H9 (cell line): ENCODE results near the gene IL15. TPM values are rescaled to one million over a fixed set of nuclear protein-coding genes. Genes with fewer than 3 reads are reported as not detected.

Experiments used
- DNase-seq: peaks from one replicate; pipeline ENCODE4 v3.0.0-alpha.2; 2017
- H2AFZ ChIP-seq: one replicate; pipeline ENCODE4 v1.6.1; 2013; ENCODE audit warnings: mild to moderate bottlenecking, low read length, control low read depth, moderate library complexity
- H2AK5ac ChIP-seq: 2 replicates; pipeline ENCODE4 v1.6.1; 2013; ENCODE audit warnings: low read length, control low read depth, mixed read lengths; ENCODE audit not compliant: insufficient read length
- H2BK120ac ChIP-seq: one replicate; pipeline ENCODE4 v1.6.1; 2013; ENCODE audit warnings: low read depth, mild to moderate bottlenecking, low read length, control low read depth, inconsistent platforms; ENCODE audit not compliant: poor library complexity, severe bottlenecking
- H2BK12ac ChIP-seq: 2 replicates; pipeline ENCODE4 v1.6.1; 2013; ENCODE audit warnings: low read length, control low read depth, mixed read lengths, low read depth; ENCODE audit not compliant: insufficient read length
- H2BK15ac ChIP-seq: 2 replicates; pipeline ENCODE4 v1.6.1; 2013; ENCODE audit warnings: low read depth, low read length, control low read depth
- H2BK20ac ChIP-seq: one replicate; pipeline ENCODE4 v1.6.1; 2013; ENCODE audit warnings: low read depth, mild to moderate bottlenecking, low read length, control low read depth, inconsistent platforms; ENCODE audit not compliant: poor library complexity, severe bottlenecking
- H2BK5ac ChIP-seq: 2 replicates; pipeline ENCODE4 v1.6.1; 2013; ENCODE audit warnings: low read length, control low read depth, mixed read lengths; ENCODE audit not compliant: insufficient read length
- H3K14ac ChIP-seq: 2 replicates; pipeline ENCODE4 v1.6.1; 2013; ENCODE audit warnings: low read length, control low read depth; ENCODE audit not compliant: insufficient read depth
- H3K18ac ChIP-seq: 2 replicates; pipeline ENCODE4 v1.6.1; 2013; ENCODE audit warnings: low read depth, mild to moderate bottlenecking, mixed read lengths, low read length, control low read depth; ENCODE audit not compliant: insufficient read length
- H3K23ac ChIP-seq: 2 replicates; pipeline ENCODE4 v1.6.1; 2013; ENCODE audit warnings: low read length, control low read depth, mixed read lengths, low read depth; ENCODE audit not compliant: insufficient read length
- H3K23me2 ChIP-seq: 2 replicates; pipeline ENCODE4 v1.6.1; 2013; ENCODE audit warnings: low read depth, mild to moderate bottlenecking, mixed read lengths, low read length, control low read depth; ENCODE audit not compliant: insufficient read length, poor library complexity, severe bottlenecking
- H3K27ac ChIP-seq: 2 replicates; pipeline ENCODE4 v1.5.1; 2013; ENCODE audit warnings: low read length, control low read depth, mixed read lengths, low read depth; ENCODE audit not compliant: insufficient read length
- H3K27me3 ChIP-seq: 2 replicates; pipeline ENCODE4 v1.6.1; 2013; ENCODE audit warnings: low read length, control low read depth, inconsistent platforms; ENCODE audit not compliant: insufficient read depth
- H3K4ac ChIP-seq: 2 replicates; pipeline ENCODE4 v1.6.1; 2013; ENCODE audit warnings: low read depth, mild to moderate bottlenecking, control low read depth, inconsistent platforms, low read length, moderate library complexity
- H3K4me1 ChIP-seq: 2 replicates; pipeline ENCODE4 v1.6.1; 2013; ENCODE audit warnings: low read length, control low read depth, inconsistent platforms; ENCODE audit not compliant: insufficient read depth
- H3K4me2 ChIP-seq: 2 replicates; pipeline ENCODE4 v1.6.1; 2013; ENCODE audit warnings: low read length, control low read depth, mixed read lengths; ENCODE audit not compliant: insufficient read length, insufficient read depth
- H3K56ac ChIP-seq: 2 replicates; pipeline ENCODE4 v1.6.1; 2013; ENCODE audit warnings: low read depth, mild to moderate bottlenecking, mixed read lengths, low read length, control low read depth; ENCODE audit not compliant: insufficient read length
- H3K79me1 ChIP-seq: 2 replicates; pipeline ENCODE4 v1.6.1; 2013; ENCODE audit warnings: low read depth, mild to moderate bottlenecking, moderate library complexity, low read length, control low read depth, inconsistent platforms; ENCODE audit not compliant: insufficient read depth, poor library complexity, severe bottlenecking
- H3K79me2 ChIP-seq: 2 replicates; pipeline ENCODE4 v1.6.1; 2013; ENCODE audit warnings: low read length, control low read depth, inconsistent platforms; ENCODE audit not compliant: insufficient read depth
- H3K9ac ChIP-seq: 2 replicates; pipeline ENCODE4 v1.6.1; 2013; ENCODE audit warnings: low read length, control low read depth, mixed read lengths; ENCODE audit not compliant: insufficient read length; ENCODE audit errors: extremely low read depth
- H3K9me3 ChIP-seq: one replicate; pipeline ENCODE4 v1.6.1; 2013; ENCODE audit warnings: low read depth, low read length, inconsistent platforms; ENCODE audit not compliant: control insufficient read depth
- H3T11ph ChIP-seq: one replicate; pipeline ENCODE4 v1.6.1; 2013; ENCODE audit warnings: mild to moderate bottlenecking, low read length, control low read depth, inconsistent platforms
- H4K20me1 ChIP-seq: one replicate; pipeline ENCODE4 v1.6.1; 2013; ENCODE audit not compliant: control insufficient read depth, insufficient read length, insufficient read depth
- H4K5ac ChIP-seq: 2 replicates; pipeline ENCODE4 v1.6.1; 2013; ENCODE audit warnings: low read depth, mild to moderate bottlenecking, mixed read lengths, low read length, control low read depth; ENCODE audit not compliant: insufficient read length
- H4K8ac ChIP-seq: replicated peaks from 2 replicates; pipeline ENCODE4 v1.6.1; 2013; ENCODE audit warnings: low read length, control low read depth, mixed read lengths, low read depth; ENCODE audit not compliant: insufficient read length
- H4K91ac ChIP-seq: 2 replicates; pipeline ENCODE4 v1.6.1; 2013; ENCODE audit warnings: low read depth, mild to moderate bottlenecking, moderate library complexity, mixed read lengths, low read length, control low read depth; ENCODE audit not compliant: insufficient read length
- H3K27ac Mint-ChIP-seq, 3 experiments: 2 replicates in 2 of 3; 3 replicates in 1 of 3; pipeline ENCODE4 v1.8.0; 2020 to 2021; ENCODE audit warnings: mixed read lengths in 3 of 3, mild to moderate bottlenecking in 1 of 3, moderate library complexity in 1 of 3
- H3K27me3 Mint-ChIP-seq: 2 replicates; pipeline ENCODE4 v1.8.0; 2021; ENCODE audit warnings: low read depth, mild to moderate bottlenecking, moderate library complexity, mixed read lengths
- H3K36me3 Mint-ChIP-seq, 3 experiments: 2 replicates in 2 of 3; 3 replicates in 1 of 3; pipeline ENCODE4 v1.8.0; 2020 to 2021; ENCODE audit warnings: low read depth in 3 of 3, mixed read lengths in 3 of 3; ENCODE audit not compliant: insufficient read depth in 1 of 3
- H3K4me1 Mint-ChIP-seq, 2 experiments: 2 replicates each; pipeline ENCODE4 v1.8.0; 2020; ENCODE audit warnings: mixed read lengths in 2 of 2
- H3K4me3 Mint-ChIP-seq, 2 experiments: 2 replicates in 1 of 2; 3 replicates in 1 of 2; pipeline ENCODE4 v1.8.0; 2020 to 2021; ENCODE audit warnings: mild to moderate bottlenecking in 2 of 2, mixed read lengths in 2 of 2, moderate library complexity in 1 of 2
- H3K9me3 Mint-ChIP-seq, 2 experiments: 2 replicates in 1 of 2; 3 replicates in 1 of 2; pipeline ENCODE4 v1.8.0; 2020; ENCODE audit warnings: mild to moderate bottlenecking in 2 of 2, mixed read lengths in 2 of 2, moderate library complexity in 1 of 2
- CTCF ChIP-seq: fragments of 200-600 bp; sonication (generic); conservative IDR thresholded peaks from 3 replicates; pipeline ENCODE4 v1.8.0; 2021; ENCODE audit warnings: antibody characterized with exemption, mild to moderate bottlenecking
- total RNA-seq: library from RNA; stranded (reverse); gene quantifications from 2 replicates; pipeline ENCODE4 v1.2.1, GENCODE V29; 2021

Gene IL15
- total RNA-seq, 1 experiment from 2014 or later = 0.61 TPM

GRCh38 chr4:141739636-141740035 lies 103.3 kb downstream of the IL15 start:
- H3K23ac ChIP-seq = no peak overlapping the region
- H3K18ac ChIP-seq = no peak overlapping the region
- no peaks in the 10 kb centered on the region for H3K27me3 ChIP-seq
- Mint-ChIP-seq H3K27ac (no peak overlapping the region), H3K4me1 (peaks cover 10% of the 10 kb centered on the region in 2 experiments), H3K27me3 (no peaks in the 10 kb centered on the region), H3K9me3 (peaks cover 8% of the 10 kb centered on the region in 2 experiments; a peak in 4 of 5 replicates), H3K4me3 (no peak overlapping the region), H3K36me3 (peaks cover 0 to 6% (median 2%) of the 10 kb centered on the region in 3 experiments; a peak in 5 of 7 replicates)
- H2BK12ac ChIP-seq = no peak overlapping the region
- H4K91ac ChIP-seq = no peak overlapping the region
- no peak overlapping the region for H3K27ac ChIP-seq
- H3K4me1 ChIP-seq = no peaks in the 10 kb centered on the region
- no peak overlapping the region for H3K56ac ChIP-seq
- no peak overlapping the region for H2BK5ac ChIP-seq
- no peaks in the 10 kb centered on the region for H4K20me1 ChIP-seq
- no peak overlapping the region for H3K14ac ChIP-seq
- no peak overlapping the region for H2BK20ac ChIP-seq
- no peak overlapping the region for H3K4ac ChIP-seq
- H3K79me2 ChIP-seq = no peaks in the 10 kb centered on the region
- H3T11ph ChIP-seq = no peak overlapping the region
- no peaks in the 10 kb centered on the region for H3K23me2 ChIP-seq
- H3K9me3 ChIP-seq = no peaks in the 10 kb centered on the region
- no peak overlapping the region for H3K9ac ChIP-seq
- no peak for DNase-seq
- no peak overlapping the region for H2BK120ac ChIP-seq
- H3K4me2 ChIP-seq = no peak overlapping the region
- TF ChIP-seq CTCF = no peak
- no peak overlapping the region for H4K5ac ChIP-seq
- no peaks in the 10 kb centered on the region for H3K79me1 ChIP-seq
- H2BK15ac ChIP-seq = no peak overlapping the region
- H2AK5ac ChIP-seq = no peak overlapping the region
- no peak overlapping the region for H4K8ac ChIP-seq
- no peak overlapping the region for H2AFZ ChIP-seq
